H9 (cell line): ENCODE results near the gene SOD3. TPM values are rescaled to one million over a fixed set of nuclear protein-coding genes. Genes with fewer than 3 reads are reported as not detected.

Experiments used
- DNase-seq: peaks from one replicate; pipeline ENCODE4 v3.0.0-alpha.2; 2017
- H2AFZ ChIP-seq: one replicate; pipeline ENCODE4 v1.6.1; 2013; ENCODE audit warnings: mild to moderate bottlenecking, low read length, control low read depth, moderate library complexity
- H2AK5ac ChIP-seq: 2 replicates; pipeline ENCODE4 v1.6.1; 2013; ENCODE audit warnings: low read length, control low read depth, mixed read lengths; ENCODE audit not compliant: insufficient read length
- H2BK120ac ChIP-seq: one replicate; pipeline ENCODE4 v1.6.1; 2013; ENCODE audit warnings: low read depth, mild to moderate bottlenecking, low read length, control low read depth, inconsistent platforms; ENCODE audit not compliant: poor library complexity, severe bottlenecking
- H2BK12ac ChIP-seq: 2 replicates; pipeline ENCODE4 v1.6.1; 2013; ENCODE audit warnings: low read length, control low read depth, mixed read lengths, low read depth; ENCODE audit not compliant: insufficient read length
- H2BK15ac ChIP-seq: 2 replicates; pipeline ENCODE4 v1.6.1; 2013; ENCODE audit warnings: low read depth, low read length, control low read depth
- H2BK20ac ChIP-seq: one replicate; pipeline ENCODE4 v1.6.1; 2013; ENCODE audit warnings: low read depth, mild to moderate bottlenecking, low read length, control low read depth, inconsistent platforms; ENCODE audit not compliant: poor library complexity, severe bottlenecking
- H2BK5ac ChIP-seq: 2 replicates; pipeline ENCODE4 v1.6.1; 2013; ENCODE audit warnings: low read length, control low read depth, mixed read lengths; ENCODE audit not compliant: insufficient read length
- H3K14ac ChIP-seq: 2 replicates; pipeline ENCODE4 v1.6.1; 2013; ENCODE audit warnings: low read length, control low read depth; ENCODE audit not compliant: insufficient read depth
- H3K18ac ChIP-seq: 2 replicates; pipeline ENCODE4 v1.6.1; 2013; ENCODE audit warnings: low read depth, mild to moderate bottlenecking, mixed read lengths, low read length, control low read depth; ENCODE audit not compliant: insufficient read length
- H3K23ac ChIP-seq: 2 replicates; pipeline ENCODE4 v1.6.1; 2013; ENCODE audit warnings: low read length, control low read depth, mixed read lengths, low read depth; ENCODE audit not compliant: insufficient read length
- H3K23me2 ChIP-seq: 2 replicates; pipeline ENCODE4 v1.6.1; 2013; ENCODE audit warnings: low read depth, mild to moderate bottlenecking, mixed read lengths, low read length, control low read depth; ENCODE audit not compliant: insufficient read length, poor library complexity, severe bottlenecking
- H3K27ac ChIP-seq: 2 replicates; pipeline ENCODE4 v1.5.1; 2013; ENCODE audit warnings: low read length, control low read depth, mixed read lengths, low read depth; ENCODE audit not compliant: insufficient read length
- H3K27me3 ChIP-seq: 2 replicates; pipeline ENCODE4 v1.6.1; 2013; ENCODE audit warnings: low read length, control low read depth, inconsistent platforms; ENCODE audit not compliant: insufficient read depth
- H3K4ac ChIP-seq: 2 replicates; pipeline ENCODE4 v1.6.1; 2013; ENCODE audit warnings: low read depth, mild to moderate bottlenecking, control low read depth, inconsistent platforms, low read length, moderate library complexity
- H3K4me1 ChIP-seq: 2 replicates; pipeline ENCODE4 v1.6.1; 2013; ENCODE audit warnings: low read length, control low read depth, inconsistent platforms; ENCODE audit not compliant: insufficient read depth
- H3K4me2 ChIP-seq: 2 replicates; pipeline ENCODE4 v1.6.1; 2013; ENCODE audit warnings: low read length, control low read depth, mixed read lengths; ENCODE audit not compliant: insufficient read length, insufficient read depth
- H3K56ac ChIP-seq: 2 replicates; pipeline ENCODE4 v1.6.1; 2013; ENCODE audit warnings: low read depth, mild to moderate bottlenecking, mixed read lengths, low read length, control low read depth; ENCODE audit not compliant: insufficient read length
- H3K79me1 ChIP-seq: 2 replicates; pipeline ENCODE4 v1.6.1; 2013; ENCODE audit warnings: low read depth, mild to moderate bottlenecking, moderate library complexity, low read length, control low read depth, inconsistent platforms; ENCODE audit not compliant: insufficient read depth, poor library complexity, severe bottlenecking
- H3K79me2 ChIP-seq: 2 replicates; pipeline ENCODE4 v1.6.1; 2013; ENCODE audit warnings: low read length, control low read depth, inconsistent platforms; ENCODE audit not compliant: insufficient read depth
- H3K9ac ChIP-seq: 2 replicates; pipeline ENCODE4 v1.6.1; 2013; ENCODE audit warnings: low read length, control low read depth, mixed read lengths; ENCODE audit not compliant: insufficient read length; ENCODE audit errors: extremely low read depth
- H3K9me3 ChIP-seq: one replicate; pipeline ENCODE4 v1.6.1; 2013; ENCODE audit warnings: low read depth, low read length, inconsistent platforms; ENCODE audit not compliant: control insufficient read depth
- H3T11ph ChIP-seq: one replicate; pipeline ENCODE4 v1.6.1; 2013; ENCODE audit warnings: mild to moderate bottlenecking, low read length, control low read depth, inconsistent platforms
- H4K20me1 ChIP-seq: one replicate; pipeline ENCODE4 v1.6.1; 2013; ENCODE audit not compliant: control insufficient read depth, insufficient read length, insufficient read depth
- H4K5ac ChIP-seq: 2 replicates; pipeline ENCODE4 v1.6.1; 2013; ENCODE audit warnings: low read depth, mild to moderate bottlenecking, mixed read lengths, low read length, control low read depth; ENCODE audit not compliant: insufficient read length
- H4K8ac ChIP-seq: replicated peaks from 2 replicates; pipeline ENCODE4 v1.6.1; 2013; ENCODE audit warnings: low read length, control low read depth, mixed read lengths, low read depth; ENCODE audit not compliant: insufficient read length
- H4K91ac ChIP-seq: 2 replicates; pipeline ENCODE4 v1.6.1; 2013; ENCODE audit warnings: low read depth, mild to moderate bottlenecking, moderate library complexity, mixed read lengths, low read length, control low read depth; ENCODE audit not compliant: insufficient read length
- H3K27ac Mint-ChIP-seq, 3 experiments: 2 replicates in 2 of 3; 3 replicates in 1 of 3; pipeline ENCODE4 v1.8.0; 2020 to 2021; ENCODE audit warnings: mixed read lengths in 3 of 3, mild to moderate bottlenecking in 1 of 3, moderate library complexity in 1 of 3
- H3K27me3 Mint-ChIP-seq: 2 replicates; pipeline ENCODE4 v1.8.0; 2021; ENCODE audit warnings: low read depth, mild to moderate bottlenecking, moderate library complexity, mixed read lengths
- H3K36me3 Mint-ChIP-seq, 3 experiments: 2 replicates in 2 of 3; 3 replicates in 1 of 3; pipeline ENCODE4 v1.8.0; 2020 to 2021; ENCODE audit warnings: low read depth in 3 of 3, mixed read lengths in 3 of 3; ENCODE audit not compliant: insufficient read depth in 1 of 3
- H3K4me1 Mint-ChIP-seq, 2 experiments: 2 replicates each; pipeline ENCODE4 v1.8.0; 2020; ENCODE audit warnings: mixed read lengths in 2 of 2
- H3K4me3 Mint-ChIP-seq, 2 experiments: 2 replicates in 1 of 2; 3 replicates in 1 of 2; pipeline ENCODE4 v1.8.0; 2020 to 2021; ENCODE audit warnings: mild to moderate bottlenecking in 2 of 2, mixed read lengths in 2 of 2, moderate library complexity in 1 of 2
- H3K9me3 Mint-ChIP-seq, 2 experiments: 2 replicates in 1 of 2; 3 replicates in 1 of 2; pipeline ENCODE4 v1.8.0; 2020; ENCODE audit warnings: mild to moderate bottlenecking in 2 of 2, mixed read lengths in 2 of 2, moderate library complexity in 1 of 2
- WGBS: extraction: QIAGEN DNeasy Blood & Tissue Kit; methylation state at CpG from one replicate; pipeline ENCODE4 v1.1.7; 2013; ENCODE audit warnings: missing lambda C conversion rate, low lambda C conversion rate, mixed read lengths; ENCODE audit not compliant: insufficient read length; ENCODE audit errors: extremely low coverage; 5-methylcytosine and 5-hydroxymethylcytosine counted together
- total RNA-seq: library from RNA; stranded (reverse); gene quantifications from 2 replicates; pipeline ENCODE4 v1.2.1, GENCODE V29; 2021
- TF ChIP-seq, protein P1 (sequence below): fragments of 200-600 bp; sonication (generic); conservative IDR thresholded peaks from 3 replicates; pipeline ENCODE4 v1.8.0; 2021; ENCODE audit warnings: antibody characterized with exemption, mild to moderate bottlenecking

The SOD3 gene
- total RNA-seq, 1 experiment from 2014 or later: 3.3 TPM

DNA sequence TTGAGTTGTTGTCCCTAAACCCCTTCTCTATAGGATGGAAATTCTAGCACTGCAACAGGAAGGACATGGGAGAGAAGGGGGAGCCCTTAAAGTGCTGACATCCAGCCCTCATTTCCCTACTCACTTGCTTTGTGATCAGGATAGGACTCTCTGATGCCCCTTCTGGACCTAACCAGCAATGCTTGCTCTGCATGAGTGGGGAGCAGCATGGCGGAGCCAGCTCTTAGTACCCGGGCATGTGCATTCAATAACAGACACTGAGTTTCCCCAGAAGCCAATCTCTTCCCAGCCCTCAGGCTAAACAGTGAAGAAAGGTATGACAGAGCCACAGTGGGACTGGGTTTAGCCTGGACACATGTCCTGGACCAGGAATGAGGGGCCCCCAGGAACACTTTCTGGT lies 14.0 kb downstream of the SOD3 start:
- no peak overlapping the region for H2BK20ac ChIP-seq

More for the DNA sequence above, 14.0 kb downstream of the SOD3 start:
- Mint-ChIP-seq H3K4me1 (peaks cover 28 to 33% of the 10 kb centered on the region in 2 experiments), H3K36me3 (peaks cover 5 to 17% (median 7%) of the 10 kb centered on the region in 3 experiments; a peak in 5 of 7 replicates), H3K27me3 (no peaks in the 10 kb centered on the region; the same call in 1 of the 2 replicates), H3K27ac (no peak overlapping the region), H3K9me3 (peaks cover 0 to 5% of the 10 kb centered on the region in 2 experiments; a peak in 3 of 5 replicates), H3K4me3 (no peak overlapping the region)
- Histone ChIP-seq H2AFZ (no peak overlapping the region), H4K5ac (no peak overlapping the region), H4K20me1 (no peaks in the 10 kb centered on the region), H3K4ac (no peak overlapping the region), H3K9ac (no peak overlapping the region), H3K79me2 (no peaks in the 10 kb centered on the region), H2BK12ac (no peak overlapping the region), H2BK120ac (no peak overlapping the region), H3K18ac (no peak overlapping the region), H2AK5ac (no peak overlapping the region), H3K4me1 (peaks cover 3% of the 10 kb centered on the region; the same call in 1 of the 2 replicates), H3T11ph (no peak overlapping the region), H2BK5ac (no peak overlapping the region), H3K27me3 (no peaks in the 10 kb centered on the region), H3K56ac (no peak overlapping the region), H4K8ac (no peak overlapping the region), H3K23ac (no peak overlapping the region), H3K4me2 (no peak overlapping the region), H4K91ac (no peak overlapping the region), H3K23me2 (no peaks in the 10 kb centered on the region), H3K79me1 (no peaks in the 10 kb centered on the region), H3K27ac (no peak overlapping the region), H2BK15ac (no peak overlapping the region), H3K14ac (no peak overlapping the region), H3K9me3 (no peaks in the 10 kb centered on the region)
- no CpG with 5 or more reads among the region's 2 CpGs for WGBS
- DNase-seq: peak; percentile 51
- TF ChIP-seq, protein P1, sequence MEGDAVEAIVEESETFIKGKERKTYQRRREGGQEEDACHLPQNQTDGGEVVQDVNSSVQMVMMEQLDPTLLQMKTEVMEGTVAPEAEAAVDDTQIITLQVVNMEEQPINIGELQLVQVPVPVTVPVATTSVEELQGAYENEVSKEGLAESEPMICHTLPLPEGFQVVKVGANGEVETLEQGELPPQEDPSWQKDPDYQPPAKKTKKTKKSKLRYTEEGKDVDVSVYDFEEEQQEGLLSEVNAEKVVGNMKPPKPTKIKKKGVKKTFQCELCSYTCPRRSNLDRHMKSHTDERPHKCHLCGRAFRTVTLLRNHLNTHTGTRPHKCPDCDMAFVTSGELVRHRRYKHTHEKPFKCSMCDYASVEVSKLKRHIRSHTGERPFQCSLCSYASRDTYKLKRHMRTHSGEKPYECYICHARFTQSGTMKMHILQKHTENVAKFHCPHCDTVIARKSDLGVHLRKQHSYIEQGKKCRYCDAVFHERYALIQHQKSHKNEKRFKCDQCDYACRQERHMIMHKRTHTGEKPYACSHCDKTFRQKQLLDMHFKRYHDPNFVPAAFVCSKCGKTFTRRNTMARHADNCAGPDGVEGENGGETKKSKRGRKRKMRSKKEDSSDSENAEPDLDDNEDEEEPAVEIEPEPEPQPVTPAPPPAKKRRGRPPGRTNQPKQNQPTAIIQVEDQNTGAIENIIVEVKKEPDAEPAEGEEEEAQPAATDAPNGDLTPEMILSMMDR: peak; percentile 61
